ENCODE measurements around the gene BCAT1.

BCAT1 gene

DNA sequence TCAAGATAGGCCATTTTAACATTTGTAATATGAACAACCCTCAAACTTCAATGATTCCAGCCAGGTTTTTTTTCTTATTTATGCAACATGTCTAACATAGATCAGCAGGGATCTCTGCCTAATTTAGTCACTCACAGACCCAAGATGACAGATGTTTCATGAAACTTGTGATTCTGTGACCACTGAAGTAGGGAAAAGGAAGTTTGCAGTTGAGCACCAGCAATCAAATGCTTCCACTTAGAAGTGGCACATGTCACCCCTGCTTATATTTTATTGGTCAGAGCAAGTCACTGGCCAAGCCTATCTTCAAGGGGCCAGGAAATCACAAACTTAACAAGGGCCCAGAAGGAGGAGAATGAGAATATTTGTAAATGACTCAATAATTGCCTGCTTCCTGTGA is 150.6 kb downstream of the BCAT1 start:
- no peak for DNase-seq

DNA sequence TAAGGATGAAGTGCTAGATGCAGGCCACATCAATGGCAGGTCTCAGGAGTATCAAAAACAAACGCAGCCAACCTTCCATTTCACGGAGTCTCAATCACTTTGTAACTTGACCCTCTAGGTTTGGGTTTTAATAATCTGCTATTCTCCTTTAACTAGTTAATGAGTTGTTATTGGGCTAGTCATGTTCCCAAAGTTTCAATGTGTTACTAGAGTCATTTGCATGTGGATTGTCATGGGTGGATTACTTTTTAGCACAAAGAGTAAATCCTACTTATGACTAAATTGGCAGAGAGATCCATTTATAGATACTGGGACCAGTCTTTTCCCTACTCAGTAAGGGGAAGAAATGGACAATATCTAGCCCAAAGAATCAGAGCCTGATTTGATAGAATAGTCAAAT is 151.0 kb downstream of the BCAT1 start:
- no peak for DNase-seq

DNA sequence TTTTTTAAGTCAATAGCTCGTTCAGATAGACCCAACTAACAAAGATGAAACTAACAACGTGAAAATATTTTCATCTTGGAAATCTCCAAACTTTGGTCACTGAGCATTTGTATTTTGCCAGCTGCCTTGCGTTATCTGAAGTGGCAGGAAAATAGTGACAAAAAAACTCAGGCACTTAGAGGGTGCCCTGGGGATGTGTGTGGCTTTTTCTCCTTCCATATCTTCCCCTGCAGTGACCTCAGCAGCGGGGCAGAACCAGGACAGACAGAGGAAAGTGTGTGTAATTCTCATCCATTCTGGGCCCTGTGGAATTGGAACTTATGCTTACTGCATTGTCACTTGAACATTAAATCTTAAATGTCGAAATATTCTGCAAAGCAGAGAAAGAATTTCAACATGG is 152.0 kb downstream of the BCAT1 start:
- DNase-seq = no peak

DNA sequence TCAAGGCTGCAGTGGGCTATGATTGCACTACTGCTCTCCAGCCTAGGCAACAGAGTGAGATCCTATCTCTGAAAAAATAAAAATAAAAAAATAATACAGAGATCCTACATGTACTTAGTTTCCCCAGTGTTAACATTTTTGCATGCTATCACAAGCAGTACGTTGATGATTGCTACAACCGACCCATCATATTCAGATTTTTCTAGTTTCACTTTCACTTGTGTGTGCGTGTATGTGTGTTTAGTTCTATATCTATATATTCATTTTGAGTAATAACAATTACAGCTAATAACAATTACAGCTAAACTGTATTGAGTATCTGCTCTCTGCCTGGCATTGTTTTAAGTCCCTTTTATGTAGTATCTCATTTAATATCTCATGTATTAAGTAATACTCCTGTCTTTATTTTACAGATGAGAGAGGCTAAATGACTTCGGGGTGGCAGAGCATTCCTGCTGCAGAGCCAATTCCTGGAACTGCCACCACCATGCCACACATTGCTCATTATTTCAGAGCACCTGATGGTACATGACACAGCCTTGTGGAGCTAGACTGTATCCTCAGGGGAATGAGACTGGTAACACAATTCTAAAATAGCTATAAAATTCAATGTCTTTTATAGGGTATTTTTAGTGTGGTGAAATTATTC is 153.1 kb downstream of the BCAT1 start:
- DNase-seq = peak; percentile 6

DNA sequence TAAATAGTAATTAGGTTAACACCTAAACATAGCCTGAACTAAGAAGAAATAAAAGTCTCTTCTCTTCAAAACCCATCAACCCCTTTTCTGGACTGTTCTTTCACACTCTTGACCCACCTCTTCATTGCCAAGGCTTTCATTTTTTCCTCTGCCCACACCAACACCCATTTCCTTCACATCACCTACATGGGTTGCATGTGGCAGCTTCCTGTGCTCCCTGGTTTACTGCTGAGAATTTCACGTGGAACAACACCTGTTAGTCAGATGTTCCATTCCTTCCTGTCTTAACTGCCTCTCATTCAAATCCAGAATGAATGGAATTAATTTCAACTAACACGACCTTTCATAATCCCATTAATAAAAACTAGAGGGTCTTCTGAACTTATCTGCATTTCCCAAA is 157.3 kb downstream of the BCAT1 start:
- DNase-seq = no peak

DNA sequence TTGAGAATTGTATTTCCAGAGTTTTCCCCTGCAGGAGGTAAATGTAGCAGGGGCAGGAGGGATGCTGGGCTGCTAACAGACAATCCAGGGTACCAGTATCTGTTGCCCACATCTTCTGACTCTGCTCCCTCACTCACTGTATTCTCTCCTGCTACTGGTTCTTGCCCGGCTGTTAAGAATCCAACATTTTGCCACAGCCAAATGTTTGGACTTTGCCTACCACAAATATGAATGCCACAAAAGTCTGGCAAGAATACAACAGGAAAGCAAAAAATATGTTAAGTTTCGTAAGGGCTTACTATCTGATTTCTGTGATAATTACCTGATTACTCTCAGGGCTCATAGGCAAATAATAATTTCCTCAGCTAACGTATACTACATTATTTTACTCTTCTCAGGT is 160.0 kb downstream of the BCAT1 start:
- DNase-seq = no peak

DNA sequence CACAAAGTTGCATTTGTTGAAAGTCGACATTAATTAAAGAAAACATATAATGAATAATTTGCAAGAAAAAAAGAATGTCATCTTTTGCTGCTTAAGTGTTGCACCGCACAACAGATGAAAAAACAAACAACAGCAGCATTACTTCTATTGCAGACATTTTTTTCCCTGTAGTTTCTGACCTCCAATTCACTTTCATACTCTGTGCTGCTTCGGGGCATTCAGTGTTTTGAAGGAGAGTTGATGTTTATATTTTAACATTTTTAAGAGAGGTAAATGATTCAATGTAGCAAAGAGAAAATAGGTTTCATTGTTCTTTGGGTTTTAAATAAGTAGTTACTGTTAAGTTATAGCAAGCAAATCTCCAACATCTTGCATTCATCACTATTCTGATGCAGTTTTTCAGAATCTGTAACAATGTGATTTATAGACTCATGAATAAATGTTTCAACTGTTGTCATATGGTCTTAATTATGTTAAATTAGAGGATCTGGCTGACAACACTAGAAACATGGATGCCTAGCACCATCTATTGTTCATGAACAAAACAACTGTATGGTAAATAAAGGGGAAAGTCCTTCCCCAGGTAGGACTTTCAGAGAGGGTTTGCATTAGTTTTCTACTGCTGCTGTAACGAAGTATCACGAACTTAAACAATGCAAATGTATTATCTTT is 168.1 kb downstream of the BCAT1 start:
- DNase-seq = no peak

DNA sequence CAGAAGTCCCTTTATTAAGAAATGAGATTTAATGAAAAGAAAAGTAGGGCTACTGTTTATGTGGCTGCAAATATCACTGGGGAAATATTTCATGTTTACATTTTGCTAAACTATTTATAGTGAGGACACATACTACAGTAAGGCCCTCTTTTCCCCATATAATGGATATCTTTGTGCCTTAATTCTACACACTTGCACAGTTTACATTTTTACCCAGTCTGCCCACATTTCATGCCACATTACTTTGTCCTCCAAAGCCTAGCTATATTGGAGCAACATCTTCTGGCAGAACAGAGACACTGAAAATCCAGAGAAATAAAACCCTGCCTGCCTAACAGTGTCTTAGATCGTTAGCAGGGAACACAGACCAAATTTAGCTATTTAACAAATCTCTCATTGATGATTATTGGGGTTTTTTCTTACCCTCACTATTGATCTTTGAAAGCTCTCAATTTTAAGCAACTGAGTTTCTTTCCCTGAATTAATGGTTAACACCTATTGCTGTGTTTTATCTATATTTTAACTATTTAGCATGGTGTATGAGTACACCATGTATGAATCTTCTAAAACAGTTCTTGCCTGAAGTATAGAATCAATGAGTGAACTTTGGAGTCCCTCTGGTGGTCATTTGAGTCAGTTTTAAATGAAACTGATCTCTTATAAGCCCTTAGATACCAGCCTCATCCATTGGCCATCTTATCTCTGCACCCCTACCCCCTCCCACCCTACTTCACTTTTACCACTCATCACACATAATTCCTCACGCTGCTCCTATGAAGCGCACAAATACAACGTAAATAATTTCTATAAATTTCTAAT is 170.2 kb downstream of the BCAT1 start:
- no peak for DNase-seq

DNA sequence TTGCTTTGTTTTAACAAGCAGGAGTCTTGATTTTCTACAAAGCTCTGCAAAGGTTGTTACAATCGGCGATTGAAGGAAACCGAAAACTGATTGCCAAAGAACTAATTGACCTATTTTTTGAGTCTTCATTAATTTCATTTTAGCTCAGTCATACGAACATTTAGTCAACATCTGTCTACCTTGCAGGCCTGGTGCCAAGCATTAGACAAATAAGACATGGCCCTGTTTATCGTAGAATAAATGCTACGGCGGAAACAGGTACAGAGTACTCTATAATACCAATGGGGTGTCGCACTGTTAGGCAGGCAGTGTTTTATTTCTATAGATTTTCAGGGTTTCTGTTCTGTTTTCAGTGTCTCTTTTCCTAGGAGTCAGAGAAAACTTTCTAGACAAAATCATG is 171.5 kb downstream of the BCAT1 start:
- no peak for DNase-seq

DNA sequence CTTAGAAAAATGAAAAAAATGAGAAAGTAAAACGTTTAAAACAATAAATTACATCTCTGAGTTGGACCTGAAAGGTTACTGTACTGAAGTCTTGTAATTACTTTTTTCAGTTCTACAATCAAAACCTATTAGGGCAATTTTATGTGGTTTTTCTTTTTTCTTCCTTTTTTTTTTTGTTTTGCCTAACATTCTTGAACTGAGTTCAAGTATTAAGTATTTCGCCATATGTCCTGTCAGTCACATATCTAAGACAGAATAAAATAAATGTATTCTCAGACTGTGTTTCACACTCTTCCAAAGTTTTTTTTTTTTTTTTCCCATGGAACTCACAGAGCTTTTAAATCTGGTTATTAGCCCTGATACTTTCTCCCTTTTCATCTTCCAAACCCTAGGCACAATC is 172.0 kb downstream of the BCAT1 start:
- no peak for DNase-seq

DNA sequence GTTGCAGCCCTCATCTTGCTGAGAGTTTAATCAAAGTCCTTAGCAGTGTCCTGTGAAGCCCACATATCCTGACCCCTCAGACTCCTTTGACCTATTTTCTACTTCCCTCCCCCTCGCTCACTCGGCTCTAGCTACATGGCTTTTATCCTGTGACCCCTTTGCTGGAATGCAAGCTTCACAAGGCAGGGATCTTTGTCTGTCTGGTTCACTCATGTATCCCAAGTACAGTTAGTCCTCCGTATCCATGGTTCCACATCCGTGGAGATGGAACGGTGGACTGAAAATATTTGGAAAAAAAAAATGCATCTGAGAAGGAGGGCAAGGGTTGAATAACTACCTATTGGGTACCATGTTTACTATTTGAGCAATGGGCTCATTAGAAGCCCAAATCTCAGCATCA is 173.8 kb downstream of the BCAT1 start:
- DNase-seq = no peak

DNA sequence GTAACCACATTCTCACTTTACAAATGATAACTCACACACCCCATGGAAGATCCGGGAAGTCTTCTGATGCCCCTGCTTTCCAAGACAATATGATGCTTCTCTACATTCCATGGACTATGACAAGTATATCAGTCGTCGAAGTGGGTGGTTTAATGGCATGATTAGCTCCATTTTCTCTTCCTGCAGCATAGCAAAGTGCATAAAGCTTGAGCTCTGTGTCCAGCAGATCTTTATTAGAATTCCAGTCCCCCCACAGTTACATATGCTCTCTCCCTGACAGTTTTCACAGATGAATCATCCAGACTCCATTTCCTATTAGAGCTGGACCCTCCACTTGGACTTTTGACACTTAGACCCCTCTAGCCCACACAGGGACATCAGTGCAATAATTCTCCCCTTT is 174.9 kb downstream of the BCAT1 start:
- no peak for DNase-seq

DNA sequence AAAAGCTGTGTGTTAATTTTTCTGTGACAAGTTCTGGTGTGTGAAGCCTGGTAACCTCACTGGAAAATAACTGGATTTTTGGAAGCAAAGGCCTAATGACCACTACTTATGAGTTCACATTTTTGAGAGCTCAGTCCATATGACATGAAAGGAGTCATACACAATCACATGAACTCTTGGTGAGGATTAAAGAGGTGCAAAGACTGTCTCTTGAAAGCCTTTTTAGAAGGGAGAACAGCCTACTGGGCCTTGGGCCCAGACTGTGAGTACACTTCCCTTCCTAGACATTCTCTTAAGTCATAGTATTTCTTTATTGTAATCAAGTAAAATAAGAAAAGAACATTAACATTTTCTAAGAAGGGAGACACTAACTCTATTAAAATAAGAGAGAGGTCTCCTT is 176.1 kb downstream of the BCAT1 start:
- no peak for DNase-seq

DNA sequence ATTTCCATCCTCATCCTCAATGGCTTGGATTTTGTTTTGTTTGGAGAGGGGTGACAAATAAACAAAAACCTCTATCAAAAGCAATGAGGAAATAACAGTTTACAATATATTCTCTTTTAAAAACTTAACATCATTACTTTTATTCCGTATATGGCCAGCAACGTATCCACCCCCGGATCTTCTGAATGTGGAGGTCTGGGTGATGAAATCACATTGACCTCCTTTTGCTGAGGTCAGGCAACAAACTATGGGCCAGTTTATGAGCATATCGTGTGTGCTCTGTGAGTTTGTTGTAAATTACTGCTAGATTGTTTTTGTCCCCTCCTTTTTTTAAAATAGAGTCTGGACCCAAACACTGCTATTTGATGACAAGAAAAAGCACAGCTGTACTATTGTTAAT is 178.1 kb downstream of the BCAT1 start:
- no peak for DNase-seq

DNA sequence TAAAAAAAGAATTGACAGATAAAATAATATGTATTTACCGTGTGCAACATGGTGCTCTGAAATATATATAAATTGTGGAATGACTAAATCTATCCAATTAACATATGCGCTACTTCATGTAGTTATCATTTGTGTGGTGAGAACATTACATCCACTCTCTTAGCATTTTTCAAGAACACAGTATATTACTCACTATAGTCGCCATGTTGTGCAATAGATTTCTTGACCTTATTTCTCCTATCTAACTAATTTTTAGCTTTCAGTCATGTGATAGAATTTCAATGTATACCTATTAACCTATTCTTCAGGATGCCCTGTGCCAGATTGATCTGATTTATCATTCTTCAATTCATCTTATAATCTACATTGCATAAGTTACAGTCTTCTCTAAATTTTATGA is 178.6 kb downstream of the BCAT1 start:
- no peak for DNase-seq

DNA sequence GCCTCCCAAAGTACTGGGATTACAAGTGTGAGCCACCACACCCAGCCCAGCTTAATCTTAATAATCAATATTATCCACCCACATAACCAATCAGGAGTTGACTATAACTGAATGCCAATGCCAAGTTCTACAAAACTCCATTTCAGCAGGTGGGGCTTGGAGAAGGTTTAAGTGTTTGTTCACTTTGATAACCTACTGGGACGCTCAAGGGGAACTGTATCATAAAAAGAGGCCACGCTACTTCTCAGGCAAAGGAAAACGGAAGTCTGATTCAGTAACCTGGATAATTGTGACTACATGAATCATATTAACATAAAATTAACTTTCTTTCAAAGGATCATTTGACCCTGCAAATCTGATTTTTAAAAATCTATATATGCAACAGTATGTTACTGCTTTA is 179.2 kb downstream of the BCAT1 start:
- no peak for DNase-seq

DNA sequence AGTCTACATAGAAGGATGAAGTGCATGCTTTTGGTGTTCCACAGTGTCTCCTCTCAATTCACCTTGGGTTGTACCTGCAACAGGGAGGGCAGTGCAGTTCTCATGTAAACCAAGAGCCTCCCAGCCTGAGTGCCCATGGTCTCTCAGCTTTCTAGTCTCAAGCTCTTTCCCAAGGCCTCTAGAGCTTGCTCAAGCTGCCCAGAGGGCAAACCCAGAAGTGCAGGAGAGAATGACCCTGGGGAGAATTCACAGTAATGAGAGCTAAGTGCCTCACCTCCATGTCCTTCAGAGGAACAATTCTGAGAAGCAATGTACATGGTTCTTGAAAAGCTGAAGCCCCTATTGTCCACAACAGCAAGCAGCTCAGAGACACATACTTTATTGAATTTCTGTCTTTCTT is 180.5 kb downstream of the BCAT1 start:
- no peak for DNase-seq

DNA sequence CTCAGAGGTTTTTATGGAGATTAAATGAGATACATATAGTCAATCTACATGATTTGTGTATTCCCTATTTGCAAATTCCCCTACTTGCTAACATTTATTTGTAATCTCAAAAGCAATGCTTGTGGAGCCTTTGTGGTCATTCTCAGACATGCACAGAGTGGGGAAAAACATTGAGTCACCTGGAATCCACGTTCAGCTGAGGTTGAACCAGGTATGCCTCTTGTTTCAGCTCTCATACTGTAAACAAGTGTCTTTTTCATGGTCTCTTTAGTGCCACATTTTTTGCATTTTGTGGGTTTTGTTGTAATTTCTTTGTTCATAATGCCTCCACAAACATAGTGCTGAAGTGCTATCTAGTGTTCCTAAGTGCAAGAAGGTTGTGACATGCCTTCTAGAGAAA is 181.9 kb downstream of the BCAT1 start:
- DNase-seq = no peak

DNA sequence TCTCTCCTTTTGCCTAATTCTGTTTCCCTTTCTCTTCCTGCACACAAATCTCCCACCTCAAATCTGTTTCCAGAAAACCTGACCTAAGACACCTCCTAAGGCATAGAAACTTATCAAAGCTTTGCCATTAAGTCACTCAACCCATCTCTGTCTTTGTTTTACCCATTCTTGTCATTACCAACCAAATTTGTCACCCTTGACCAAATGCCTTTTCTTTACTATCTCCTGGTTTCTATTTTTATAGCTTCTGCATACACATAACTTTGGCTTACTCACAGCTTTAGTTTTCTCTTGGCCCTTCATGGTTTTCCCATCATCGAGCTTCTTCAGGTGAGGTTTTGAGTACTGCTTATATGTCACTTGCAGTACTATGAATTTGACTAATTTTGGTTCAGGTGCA is 184.2 kb downstream of the BCAT1 start:
- DNase-seq = no peak

DNA sequence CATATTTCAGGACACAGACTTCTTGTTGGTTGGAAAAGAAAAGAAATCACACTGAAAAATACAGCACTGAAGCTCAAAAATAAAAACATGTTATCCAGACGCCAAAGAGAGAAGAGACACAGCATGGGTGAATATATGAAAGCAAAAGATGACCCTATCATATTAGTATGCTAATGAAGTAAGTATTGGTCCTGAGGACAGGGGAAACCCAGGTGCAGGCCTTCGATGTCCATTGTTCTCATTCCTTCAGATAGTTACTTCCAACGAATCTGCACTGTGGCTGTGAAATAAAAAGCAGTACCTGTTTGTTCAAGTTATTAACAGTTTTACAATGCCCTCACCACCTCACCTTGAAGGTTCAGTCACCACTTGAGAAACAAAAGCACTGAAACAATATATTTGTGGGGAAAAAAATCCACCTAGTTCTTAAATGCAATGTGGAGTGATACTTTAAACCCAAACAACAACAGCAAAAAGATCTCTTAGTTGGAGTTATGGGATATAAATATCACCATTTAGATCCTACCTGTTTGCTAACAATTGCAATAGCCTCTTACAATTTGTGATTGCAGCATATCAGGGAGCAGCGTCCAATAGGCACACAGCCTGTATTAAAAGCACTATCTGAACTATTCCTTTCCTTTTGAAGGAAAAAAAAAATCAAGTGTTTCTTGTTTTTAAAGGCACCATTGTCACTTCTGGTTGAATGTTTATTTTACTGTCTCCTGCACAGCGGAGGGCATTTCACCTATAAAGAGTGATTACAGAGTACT is 188.1 kb downstream of the BCAT1 start:
- DNase-seq = no peak

DNA sequence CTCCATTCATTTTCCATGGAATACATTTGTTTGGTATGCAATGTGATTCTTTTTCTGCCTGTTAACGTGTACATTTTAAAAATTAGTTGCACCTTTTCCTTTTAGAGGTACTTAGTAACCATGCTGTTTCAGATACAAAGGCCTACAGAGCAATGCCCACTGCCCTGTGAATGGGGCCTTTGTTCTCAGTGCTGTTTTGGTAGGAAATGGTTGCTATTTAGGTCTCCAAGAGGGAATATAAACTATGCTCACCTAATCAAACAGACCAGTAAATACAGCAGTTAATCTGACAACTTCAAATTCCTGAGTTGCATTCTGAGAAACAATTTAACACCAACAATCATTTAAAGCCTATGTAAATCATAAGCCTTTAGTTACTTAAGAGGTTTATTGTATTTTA is 188.7 kb downstream of the BCAT1 start:
- no peak for DNase-seq
